ENCODE results near the gene SGMS1.
"Not testable (repeated sequence)": the region's sequence is repeated elsewhere in the genome, so short reads cannot be mapped to it uniquely, and the experiment has no call there.

SGMS1 gene

DNA sequence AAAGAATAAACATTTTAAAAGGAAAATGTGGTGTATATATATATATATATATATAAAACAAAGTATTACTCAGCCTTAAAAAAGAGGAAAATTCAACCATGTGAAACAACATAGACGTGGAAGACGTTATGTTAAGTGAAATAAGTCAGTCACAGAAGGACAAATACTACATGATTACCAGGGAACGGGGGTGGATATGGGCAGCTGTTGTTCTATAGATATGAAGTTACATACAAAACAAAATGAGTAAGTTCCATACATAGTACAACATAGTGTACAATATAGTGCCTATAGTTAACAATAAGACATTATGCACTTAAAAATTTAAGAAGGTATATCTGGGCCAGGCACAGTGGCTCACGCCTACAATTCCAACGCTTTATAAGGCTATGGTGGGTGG lies 48.8 kb downstream of the SGMS1 start:
- no peak overlapping the region for H3K4me3 ChIP-seq (ENCODE audit: low read length)
- no peaks in the 10 kb centered on the region for H3K36me3 ChIP-seq (ENCODE audit: control insufficient read depth, insufficient read depth, low read length)
- H3K9ac ChIP-seq (ENCODE audit: low read length) = no peak overlapping the region
- peaks cover 22% of the 10 kb centered on the region for H3K4me1 ChIP-seq (ENCODE audit: control insufficient read depth, insufficient read depth, low read length)
- H3K9me3 ChIP-seq (ENCODE audit: control insufficient read depth, low read length) = no peaks in the 10 kb centered on the region
- H3K27me3 ChIP-seq (ENCODE audit: control insufficient read depth, insufficient read depth, low read length) = no peaks in the 10 kb centered on the region

- H3K4me1 ChIP-seq (ENCODE audit: control insufficient read depth, insufficient read depth, low read length) = peaks cover 16% of the 10 kb centered on the region
- no peaks in the 10 kb centered on the region for H3K36me3 ChIP-seq (ENCODE audit: control insufficient read depth, insufficient read depth, low read length)
- H3K9me3 ChIP-seq (ENCODE audit: control insufficient read depth, low read length) = no peaks in the 10 kb centered on the region
- H3K4me3 ChIP-seq (ENCODE audit: low read length) = no peak overlapping the region
- no peaks in the 10 kb centered on the region for H3K27me3 ChIP-seq (ENCODE audit: control insufficient read depth, insufficient read depth, low read length)
- no peak overlapping the region for H3K9ac ChIP-seq (ENCODE audit: low read length)
These were observed 49.5 kb downstream of the SGMS1 start for GRCh38 chr10:50574305-50574704.

DNA sequence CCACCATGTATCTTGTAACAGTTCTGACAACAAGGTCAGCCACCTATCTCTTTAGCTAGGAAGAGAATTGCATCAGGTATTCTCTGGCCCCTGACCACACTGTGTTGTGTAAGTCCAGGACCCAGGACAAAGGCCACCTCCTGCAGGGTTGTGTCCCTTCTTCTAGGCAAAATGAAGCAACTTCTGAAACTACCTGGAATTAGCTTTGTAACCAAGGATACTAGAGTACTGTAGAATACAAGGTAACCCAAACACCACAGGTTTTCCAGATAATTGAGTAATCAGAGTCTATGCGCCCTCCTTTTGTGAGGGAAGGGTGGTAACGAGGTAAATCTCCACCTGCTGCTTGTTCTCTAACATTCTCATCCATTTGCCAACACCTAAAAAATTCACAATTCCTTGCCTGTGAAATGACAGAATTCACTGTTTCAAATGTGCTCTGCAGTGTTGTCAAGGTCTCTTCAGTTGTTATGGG lies 51.7 kb downstream of the SGMS1 start:
- Histone ChIP-seq H3K9ac (ENCODE audit: low read length) (no peak overlapping the region), H3K36me3 (ENCODE audit: control insufficient read depth, insufficient read depth, low read length) (no peaks in the 10 kb centered on the region), H3K9me3 (ENCODE audit: control insufficient read depth, low read length) (no peaks in the 10 kb centered on the region), H3K27me3 (ENCODE audit: control insufficient read depth, insufficient read depth, low read length) (no peaks in the 10 kb centered on the region), H3K4me1 (ENCODE audit: control insufficient read depth, insufficient read depth, low read length) (peaks cover 11% of the 10 kb centered on the region), H3K4me3 (ENCODE audit: low read length) (no peak overlapping the region)

- not testable (repeated sequence) for H3K36me3 ChIP-seq (ENCODE audit: control insufficient read depth, insufficient read depth, low read length); H3K9me3 ChIP-seq (ENCODE audit: control insufficient read depth, low read length); H3K9ac ChIP-seq (ENCODE audit: low read length); H3K4me1 ChIP-seq (ENCODE audit: control insufficient read depth, insufficient read depth, low read length); H3K27me3 ChIP-seq (ENCODE audit: control insufficient read depth, insufficient read depth, low read length); H3K4me3 ChIP-seq (ENCODE audit: low read length)
These were observed 55.0 kb downstream of the SGMS1 start for GRCh38 chr10:50568750-50569149.

GRCh38 chr10:50567384-50567783 lies 56.4 kb downstream of the SGMS1 start:
- Histone ChIP-seq H3K4me1 (ENCODE audit: control insufficient read depth, insufficient read depth, low read length) (peaks cover 5% of the 10 kb centered on the region), H3K36me3 (ENCODE audit: control insufficient read depth, insufficient read depth, low read length) (no peaks in the 10 kb centered on the region), H3K4me3 (ENCODE audit: low read length) (no peak overlapping the region), H3K27me3 (ENCODE audit: control insufficient read depth, insufficient read depth, low read length) (no peaks in the 10 kb centered on the region), H3K9ac (ENCODE audit: low read length) (no peak overlapping the region), H3K9me3 (ENCODE audit: control insufficient read depth, low read length) (no peaks in the 10 kb centered on the region)

GRCh38 chr10:50566150-50566549 lies 57.6 kb downstream of the SGMS1 start:
- Histone ChIP-seq H3K4me3 (ENCODE audit: low read length) (no peak overlapping the region), H3K4me1 (ENCODE audit: control insufficient read depth, insufficient read depth, low read length) (peaks cover 15% of the 10 kb centered on the region), H3K9me3 (ENCODE audit: control insufficient read depth, low read length) (no peaks in the 10 kb centered on the region), H3K36me3 (ENCODE audit: control insufficient read depth, insufficient read depth, low read length) (no peaks in the 10 kb centered on the region), H3K9ac (ENCODE audit: low read length) (no peak overlapping the region), H3K27me3 (ENCODE audit: control insufficient read depth, insufficient read depth, low read length) (no peaks in the 10 kb centered on the region)

DNA sequence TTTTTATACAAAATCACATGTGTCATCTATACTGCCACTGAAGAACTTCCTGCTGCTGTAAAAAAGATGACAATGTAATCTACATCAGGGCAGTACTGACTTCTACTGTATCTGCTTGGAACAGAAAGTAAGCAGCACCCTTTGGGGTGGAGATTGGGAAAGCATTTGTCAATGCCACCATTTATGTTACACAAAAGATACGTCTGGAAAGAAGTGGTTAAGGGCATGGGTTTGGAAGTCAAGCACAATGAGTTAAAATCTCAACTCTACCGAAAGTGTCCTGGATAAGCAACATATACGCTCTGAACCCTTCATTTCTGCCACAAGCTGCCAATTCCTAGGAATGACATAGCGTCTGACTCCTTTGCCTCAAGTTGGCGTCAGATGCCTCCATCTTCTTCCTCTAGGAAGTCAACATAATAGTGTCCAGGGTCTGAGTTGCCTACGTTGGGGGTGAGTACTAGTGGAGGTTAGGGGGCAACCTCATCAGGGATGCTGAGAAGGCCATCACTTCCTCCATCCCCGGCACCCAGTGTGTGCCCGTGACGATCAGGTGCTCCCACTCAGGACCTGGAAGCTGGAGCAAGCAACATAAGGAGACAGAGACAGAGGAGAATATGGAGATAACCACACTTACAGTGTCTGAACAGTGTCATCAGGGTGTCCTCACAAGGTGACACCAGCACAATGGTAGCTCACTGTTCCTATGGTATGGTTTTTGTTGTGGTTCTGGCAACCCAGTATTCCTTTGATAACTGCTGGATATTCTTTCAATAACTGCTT lies 58.3 kb downstream of the SGMS1 start:
- Histone ChIP-seq H3K4me1 (ENCODE audit: control insufficient read depth, insufficient read depth, low read length) (peaks cover 18% of the 10 kb centered on the region), H3K4me3 (ENCODE audit: low read length) (no peak overlapping the region), H3K36me3 (ENCODE audit: control insufficient read depth, insufficient read depth, low read length) (no peaks in the 10 kb centered on the region), H3K27me3 (ENCODE audit: control insufficient read depth, insufficient read depth, low read length) (no peaks in the 10 kb centered on the region), H3K9ac (ENCODE audit: low read length) (no peak overlapping the region), H3K9me3 (ENCODE audit: control insufficient read depth, low read length) (no peaks in the 10 kb centered on the region)

GRCh38 chr10:50563906-50564305 lies 59.9 kb downstream of the SGMS1 start:
- no peak overlapping the region for H3K4me3 ChIP-seq (ENCODE audit: low read length)
- no peaks in the 10 kb centered on the region for H3K27me3 ChIP-seq (ENCODE audit: control insufficient read depth, insufficient read depth, low read length)
- H3K9me3 ChIP-seq (ENCODE audit: control insufficient read depth, low read length) = no peaks in the 10 kb centered on the region
- H3K4me1 ChIP-seq (ENCODE audit: control insufficient read depth, insufficient read depth, low read length) = peaks cover 18% of the 10 kb centered on the region
- no peaks in the 10 kb centered on the region for H3K36me3 ChIP-seq (ENCODE audit: control insufficient read depth, insufficient read depth, low read length)
- no peak overlapping the region for H3K9ac ChIP-seq (ENCODE audit: low read length)

GRCh38 chr10:50561816-50562215 lies 61.9 kb downstream of the SGMS1 start:
- Histone ChIP-seq H3K27me3 (ENCODE audit: control insufficient read depth, insufficient read depth, low read length) (no peaks in the 10 kb centered on the region), H3K9ac (ENCODE audit: low read length) (no peak overlapping the region), H3K4me3 (ENCODE audit: low read length) (no peak overlapping the region), H3K4me1 (ENCODE audit: control insufficient read depth, insufficient read depth, low read length) (peaks cover 18% of the 10 kb centered on the region), H3K36me3 (ENCODE audit: control insufficient read depth, insufficient read depth, low read length) (no peaks in the 10 kb centered on the region), H3K9me3 (ENCODE audit: control insufficient read depth, low read length) (no peaks in the 10 kb centered on the region)

DNA sequence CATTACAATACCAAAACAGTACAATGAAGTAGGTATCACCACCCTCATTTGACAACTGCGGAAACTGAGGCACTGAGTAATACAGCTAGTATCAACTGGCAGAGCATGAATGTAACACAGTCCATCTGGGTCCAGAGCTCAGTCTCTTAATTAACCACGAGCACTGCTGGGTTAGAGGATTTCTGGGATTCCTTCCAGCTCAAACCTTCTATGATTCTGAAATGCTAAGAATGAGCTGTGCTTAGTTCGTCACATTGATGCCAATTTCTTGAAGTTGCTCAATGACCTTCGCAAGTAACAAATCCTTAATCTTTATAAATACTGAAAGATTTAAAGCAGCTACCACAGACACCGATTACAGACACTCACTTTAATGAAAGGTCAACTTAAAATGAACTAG lies 62.5 kb downstream of the SGMS1 start:
- no peaks in the 10 kb centered on the region for H3K27me3 ChIP-seq (ENCODE audit: control insufficient read depth, insufficient read depth, low read length)

GRCh38 chr10:50560370-50560769 lies 63.4 kb downstream of the SGMS1 start:
- Histone ChIP-seq H3K9ac (ENCODE audit: low read length) (no peak overlapping the region), H3K27me3 (ENCODE audit: control insufficient read depth, insufficient read depth, low read length) (no peaks in the 10 kb centered on the region), H3K4me1 (ENCODE audit: control insufficient read depth, insufficient read depth, low read length) (peaks cover 19% of the 10 kb centered on the region), H3K9me3 (ENCODE audit: control insufficient read depth, low read length) (no peaks in the 10 kb centered on the region), H3K4me3 (ENCODE audit: low read length) (no peak overlapping the region), H3K36me3 (ENCODE audit: control insufficient read depth, insufficient read depth, low read length) (no peaks in the 10 kb centered on the region)

More for the DNA sequence above, 62.5 kb downstream of the SGMS1 start:
- H3K36me3 ChIP-seq (ENCODE audit: control insufficient read depth, insufficient read depth, low read length) = no peaks in the 10 kb centered on the region
- no peaks in the 10 kb centered on the region for H3K9me3 ChIP-seq (ENCODE audit: control insufficient read depth, low read length)
- peaks cover 18% of the 10 kb centered on the region for H3K4me1 ChIP-seq (ENCODE audit: control insufficient read depth, insufficient read depth, low read length)
- no peak overlapping the region for H3K4me3 ChIP-seq (ENCODE audit: low read length)
- no peak overlapping the region for H3K9ac ChIP-seq (ENCODE audit: low read length)

- no peaks in the 10 kb centered on the region for H3K27me3 ChIP-seq (ENCODE audit: control insufficient read depth, insufficient read depth, low read length)
- H3K9me3 ChIP-seq (ENCODE audit: control insufficient read depth, low read length) = no peaks in the 10 kb centered on the region
- H3K9ac ChIP-seq (ENCODE audit: low read length) = no peak overlapping the region
- H3K4me3 ChIP-seq (ENCODE audit: low read length) = no peak overlapping the region
- H3K4me1 ChIP-seq (ENCODE audit: control insufficient read depth, insufficient read depth, low read length) = peaks cover 22% of the 10 kb centered on the region
- no peaks in the 10 kb centered on the region for H3K36me3 ChIP-seq (ENCODE audit: control insufficient read depth, insufficient read depth, low read length)
These were observed 65.4 kb downstream of the SGMS1 start for GRCh38 chr10:50558371-50558770.

All from mucosa of stomach (tissue), 1 donor.